Activated CD4-positive, alpha-beta T cell treated with anti-CD3 and anti-CD28 coated beads, Interleukin-2, amount 50 U/mL, for 1 hour (primary cell): ENCODE results near the gene OR2T27.
"Not testable (repeated sequence)": the region's sequence is repeated elsewhere in the genome, so short reads cannot be mapped to it uniquely, and the experiment has no call there.

Experiments used
- DNase-seq: peaks from one replicate; pipeline ENCODE4 v3.0.0-alpha.2; 2020

OR2T27 gene

GRCh38 chr1:248655354-248655753 lies at the start of gene OR2T27:
Gene OR2T27, minus strand, starts transcription at chr1:248655528. Its CDS starts 4,644 bp downstream, at chr1:248650884.
- DNase-seq: not testable (repeated sequence)

- no peak for DNase-seq
Measured at GRCh38 chr1:248704606-248705005, 49.3 kb upstream of the OR2T27 start.

GRCh38 chr1:248703674-248704073 lies 48.3 kb upstream of the OR2T27 start:
- no peak for DNase-seq

- no peak for DNase-seq
Measured at GRCh38 chr1:248702714-248703113, 47.4 kb upstream of the OR2T27 start, which contains the start of gene OR14I1. Gene OR14I1, minus strand, starts transcription at chr1:248702766.

GRCh38 chr1:248699099-248699498 lies 43.8 kb upstream of the OR2T27 start:
- no peak for DNase-seq

GRCh38 chr1:248697907-248698306 lies 42.6 kb upstream of the OR2T27 start:
- no peak for DNase-seq

- DNase-seq: no peak
Measured at GRCh38 chr1:248696774-248697173, 41.4 kb upstream of the OR2T27 start.

- DNase-seq: no peak
Measured at GRCh38 chr1:248696261-248696660, 40.9 kb upstream of the OR2T27 start.

- no peak for DNase-seq
Measured at GRCh38 chr1:248695451-248696132, 40.3 kb upstream of the OR2T27 start.

- DNase-seq: no peak
Measured at GRCh38 chr1:248691567-248692155, 36.3 kb upstream of the OR2T27 start.

- DNase-seq: no peak
Measured at GRCh38 chr1:248688527-248689298, 33.4 kb upstream of the OR2T27 start.

- DNase-seq: no peak
Measured at GRCh38 chr1:248686815-248687214, 31.5 kb upstream of the OR2T27 start.

GRCh38 chr1:248681651-248682050 lies 26.3 kb upstream of the OR2T27 start:
- no peak for DNase-seq

- DNase-seq: no peak
Measured at GRCh38 chr1:248670003-248670402, 14.7 kb upstream of the OR2T27 start.

- not testable (repeated sequence) for DNase-seq
Measured at GRCh38 chr1:248663453-248664328, 8.4 kb upstream of the OR2T27 start.

GRCh38 chr1:248656797-248657196 lies 1.5 kb upstream of the OR2T27 start:
- not testable (repeated sequence) for DNase-seq

- not testable (repeated sequence) for DNase-seq
Measured at GRCh38 chr1:248648770-248649536, 6.4 kb downstream of the OR2T27 start.

GRCh38 chr1:248645178-248645577 lies 10.2 kb downstream of the OR2T27 start, which contains the start of gene OR2T35:
Gene OR2T35, minus strand, starts transcription at chr1:248645278. Its CDS starts 6,020 bp downstream, at chr1:248639258.
- DNase-seq: not testable (repeated sequence)

GRCh38 chr1:248642971-248643651 lies 12.2 kb downstream of the OR2T27 start:
- DNase-seq: not testable (repeated sequence)

GRCh38 chr1:248641583-248641982 lies 13.7 kb downstream of the OR2T27 start:
- DNase-seq: not testable (repeated sequence)

- not testable (repeated sequence) for DNase-seq
Measured at GRCh38 chr1:248640906-248641305, 14.4 kb downstream of the OR2T27 start.
